HepG2 (cell line): ENCODE measurements around the gene KCNMA1. TPM values are rescaled to one million over a fixed set of nuclear protein-coding genes. Genes with fewer than 3 reads are reported as not detected.

Experiments
- ATAC-seq: fragments of 200-7000 bp; cut with Tn5 transposase; 3 replicates; pipeline ENCODE4 v1.9.1; 2020; ENCODE audit warnings: mild to moderate bottlenecking, moderate library complexity
- BruUV-seq: library from RNA; stranded (reverse); fragments of 400-500 nt; replicated peaks from 2 replicates; lab custom pipeline; 2021; lab: Mats Ljungman, UMichigan
- CTCF ChIA-PET: fragments of 300-600 bp; formaldehyde crosslinking; extraction: SDS; loops from one replicate; lab custom pipeline; 2021; ENCODE audit warnings: low total read pairs, inconsistent platforms, low intra/inter-chr PET ratio; lab: Yijun Ruan, JAX
- POLR2A ChIA-PET: fragments of 350-600 bp; sonication (Branson Sonifier 250); formaldehyde crosslinking; loops from one replicate; lab custom pipeline; 2020; ENCODE audit warnings: antibody characterized with exemption, inconsistent platforms; lab: Yijun Ruan, JAX
- DNase-seq: peaks from one replicate; pipeline ENCODE4 v3.0.0-alpha.2; 2015; ENCODE audit warnings: low spot score
- FAIRE-seq: peaks from 3 replicates; lab custom pipeline; 2011; peaks lifted over from hg19 to GRCh38; lab: Jason Lieb, UNC
- H2AFZ ChIP-seq: one replicate; pipeline ENCODE4 v1.6.1; 2011; ENCODE audit warnings: low read length, inconsistent platforms
- H3K27ac ChIP-seq: fragments of 300-600 bp; 3 replicates; pipeline ENCODE4 v1.8.0; 2011; ENCODE audit warnings: mixed run types, mild to moderate bottlenecking, mixed read lengths, low read length, inconsistent platforms; ENCODE audit not compliant: insufficient read depth; ENCODE audit errors: extremely low read length
- H3K27me3 ChIP-seq, 2 experiments: fragments of 200-600 bp in 1 of 2; 2 replicates in 1 of 2; 3 replicates in 1 of 2; pipeline versions ENCODE4 v1.6.0 to v1.8.0; 2011; ENCODE audit warnings: low read length in 2 of 2, mild to moderate bottlenecking in 2 of 2, moderate library complexity in 2 of 2, inconsistent platforms in 1 of 2; ENCODE audit not compliant: insufficient read depth in 2 of 2, control insufficient read depth in 1 of 2
- H3K36me3 ChIP-seq, 2 experiments: fragments of 200-600 bp in 1 of 2; replicated peaks in 1 of 2; 2 replicates in 1 of 2; 3 replicates in 1 of 2; pipeline versions ENCODE4 v1.5.1 to v1.8.0; 2011; ENCODE audit warnings: low read length in 2 of 2, inconsistent platforms in 1 of 2; ENCODE audit not compliant: insufficient read depth in 2 of 2, control insufficient read depth in 1 of 2
- H3K4me1 ChIP-seq: 2 replicates; pipeline ENCODE4 v1.5.1; 2012; ENCODE audit warnings: low read length, inconsistent platforms; ENCODE audit not compliant: insufficient read depth
- H3K4me2 ChIP-seq: 2 replicates; pipeline ENCODE4 v1.6.0; 2011; ENCODE audit warnings: low read depth, low read length, inconsistent platforms
- H3K4me3 ChIP-seq, 3 experiments: fragments of 200-600 bp in 1 of 3; sonication (generic), shearing (Covaris generic) in 1 of 3; replicated peaks in 1 of 3; 2 replicates each; pipeline ENCODE4 v1.5.1; 2011 to 2016; ENCODE audit warnings: low read length in 3 of 3, inconsistent platforms in 2 of 3, low read depth in 2 of 3, mild to moderate bottlenecking in 2 of 3, control low read depth in 1 of 3, mixed read lengths in 1 of 3; ENCODE audit not compliant: insufficient read depth in 1 of 3
- H3K79me2 ChIP-seq: one replicate; pipeline ENCODE4 v1.6.1; 2011; ENCODE audit warnings: low read length, inconsistent platforms; ENCODE audit not compliant: insufficient read depth
- H3K9ac ChIP-seq: 2 replicates; pipeline ENCODE4 v1.6.0; 2011; ENCODE audit warnings: mild to moderate bottlenecking, low read depth, low read length, inconsistent platforms; ENCODE audit not compliant: insufficient read depth
- H3K9me3 ChIP-seq: 2 replicates; pipeline ENCODE4 v1.5.1; 2012; ENCODE audit warnings: mild to moderate bottlenecking, low read length
- H4K20me1 ChIP-seq: 2 replicates; pipeline ENCODE4 v1.6.0; 2011; ENCODE audit warnings: inconsistent platforms, mild to moderate bottlenecking, low read length, moderate library complexity; ENCODE audit not compliant: insufficient read depth
- MAFF ChIP-seq: IDR thresholded peaks from 2 replicates; pipeline ENCODE4 v1.6.1; 2011; ENCODE audit warnings: low read depth, low read length, improper control_type of control experiment
- MAFK ChIP-seq, 2 experiments: IDR thresholded peaks in 1 of 2; conservative IDR thresholded peaks in 1 of 2; 2 replicates each; pipeline ENCODE4 v1.6.1; 2011; ENCODE audit warnings: improper control_type of control experiment in 2 of 2, low read length in 2 of 2
- ZNF747 ChIP-seq: sonication (generic); formaldehyde crosslinking; IDR thresholded peaks from 2 replicates; pipeline ENCODE4 v1.8.1; 2023; ENCODE audit warnings: missing genetic modification reagents, mild to moderate bottlenecking, borderline replicate concordance
- WGBS: methylation state at CpG from one replicate; pipeline ENCODE4 v1.1.6; 2017; ENCODE audit warnings: low lambda C conversion rate; 5-methylcytosine and 5-hydroxymethylcytosine counted together
- in situ Hi-C: cut with HindIII; loops from 2 replicates; pipeline ENCODE4 v1.10.0; 2017; ENCODE audit warnings: low pct_unique_long_range_greater_than_20kb; ENCODE audit not compliant: extremely low pct_ligation_motif_present
- intact Hi-C: fragments of 100-400 bp; cut with micrococcal nuclease; formaldehyde crosslinking; loops from one replicate; pipeline ENCODE4 v1.10.0; 2022; ENCODE audit not compliant: unreplicated experiment
- polyA plus RNA-seq, 8 experiments: library from polyadenylated mRNA; depleted of rRNA in 3 of 8; stranded (reverse) in 7 of 8; unstranded in 1 of 8; fragments of >200 nt; fragmentation: Illumina TruSeq in 4 of 8; extraction: Trizol in 4 of 8; gene quantifications; 2 replicates each; pipeline versions ENCODE4 v1.2.1 to v1.2.3, GENCODE V29; 2011 to 2016; ENCODE audit warnings: low read depth in 4 of 8, missing spikeins in 1 of 8, mixed read lengths in 1 of 8; ENCODE audit not compliant: insufficient read depth in 1 of 8
- total RNA-seq, 5 experiments: library from RNA; depleted of rRNA; stranded (reverse); fragments of >200 nt; fragmentation: Illumina TruSeq; extraction: Trizol; gene quantifications; 2 replicates each; pipeline ENCODE4 v1.2.3, GENCODE V29; 2016; ENCODE audit warnings: low read depth in 1 of 5
- TF ChIP-seq, protein P1 (sequence below): IDR thresholded peaks from 2 replicates; pipeline ENCODE4 v1.6.1; 2018; ENCODE audit warnings: missing genetic modification reagents

Gene KCNMA1
- total and polyA plus RNA-seq, 2 of the 13 experiments (the other 11 are each of a cell fraction or from before 2014, with no cell fraction given), result 0.02 TPM; not detected in 1

DNA sequence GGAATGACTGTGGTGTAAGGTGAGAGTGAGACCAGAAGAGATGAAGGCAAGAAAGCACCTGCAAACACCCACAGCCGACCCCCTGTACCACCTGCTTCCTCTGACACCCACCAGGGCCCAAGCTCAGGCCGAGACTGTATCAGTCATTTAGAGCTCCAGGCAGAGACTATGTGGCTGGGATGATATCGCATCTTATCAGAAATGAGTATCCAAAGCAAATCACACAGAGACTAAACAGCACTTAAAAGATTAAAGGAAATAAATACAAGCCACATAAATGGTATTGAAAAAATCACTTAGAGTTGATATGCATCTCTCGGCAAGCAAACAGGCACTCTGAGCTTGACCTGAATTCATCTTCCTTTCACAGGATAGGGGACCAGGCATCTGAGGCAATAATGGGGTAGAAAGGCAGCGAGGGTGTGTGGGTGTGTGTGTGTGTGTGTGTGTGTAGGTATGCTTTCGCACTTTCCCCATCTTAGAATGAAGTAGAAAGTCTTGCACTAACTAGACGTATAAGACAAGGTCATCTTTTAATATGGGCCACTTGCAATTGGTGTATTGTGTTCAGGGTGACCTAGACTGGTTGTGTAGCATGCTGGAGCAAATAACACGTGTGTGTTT lies 665.9 kb downstream of the KCNMA1 start (continued):
- TF ChIP-seq, protein P1, sequence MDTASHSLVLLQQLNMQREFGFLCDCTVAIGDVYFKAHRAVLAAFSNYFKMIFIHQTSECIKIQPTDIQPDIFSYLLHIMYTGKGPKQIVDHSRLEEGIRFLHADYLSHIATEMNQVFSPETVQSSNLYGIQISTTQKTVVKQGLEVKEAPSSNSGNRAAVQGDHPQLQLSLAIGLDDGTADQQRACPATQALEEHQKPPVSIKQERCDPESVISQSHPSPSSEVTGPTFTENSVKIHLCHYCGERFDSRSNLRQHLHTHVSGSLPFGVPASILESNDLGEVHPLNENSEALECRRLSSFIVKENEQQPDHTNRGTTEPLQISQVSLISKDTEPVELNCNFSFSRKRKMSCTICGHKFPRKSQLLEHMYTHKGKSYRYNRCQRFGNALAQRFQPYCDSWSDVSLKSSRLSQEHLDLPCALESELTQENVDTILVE (CRISPR knock-in tag), result no peak

DNA sequence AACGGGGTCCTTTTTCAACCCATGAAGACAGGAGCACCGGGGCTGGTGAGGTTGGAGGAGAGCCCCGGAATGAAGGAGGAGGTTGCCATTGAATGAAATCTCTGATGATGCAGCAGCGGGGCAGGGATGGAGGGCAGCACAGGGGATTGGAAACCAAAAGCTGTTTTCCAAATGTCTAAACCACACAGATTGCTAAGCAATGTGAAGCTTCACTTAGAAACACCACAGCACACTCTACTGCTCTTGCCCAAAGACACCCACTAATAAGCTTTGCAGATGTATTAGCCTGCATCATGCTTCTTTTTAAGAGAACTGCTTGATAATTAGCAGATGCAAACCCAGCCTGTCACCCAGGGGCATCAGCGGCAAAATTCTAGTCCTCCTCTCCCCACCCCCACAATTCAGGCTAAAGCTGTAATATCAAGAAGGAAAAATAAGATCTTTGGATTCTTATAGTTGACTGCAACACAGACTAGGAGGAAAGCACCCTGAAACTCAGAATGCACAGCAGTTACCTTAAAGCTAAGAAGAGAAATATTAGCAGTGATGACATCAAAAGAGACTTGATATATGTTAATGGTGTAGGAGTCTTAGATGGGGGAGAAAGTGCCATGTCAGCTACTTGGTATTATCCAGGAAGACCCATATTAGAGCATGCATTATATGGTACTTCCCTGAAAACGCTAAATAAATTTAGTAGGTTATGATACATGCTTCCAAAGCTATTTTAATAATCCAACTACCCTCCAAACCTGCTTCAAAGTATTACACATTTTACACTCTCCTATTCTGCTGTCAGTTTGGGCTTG lies 666.7 kb downstream of the KCNMA1 start:
- no peaks in the 10 kb centered on the region for H3K36me3 ChIP-seq
- no peak overlapping the region for H2AFZ ChIP-seq
- H3K4me1 ChIP-seq, result no peaks in the 10 kb centered on the region
- no TSS peak for BruUV-seq
- ATAC-seq, result no peak
- H4K20me1 ChIP-seq, result no peaks in the 10 kb centered on the region
- H3K27me3 ChIP-seq, result peaks cover 4 to 49% of the 10 kb centered on the region in 2 experiments
- H3K79me2 ChIP-seq, result no peaks in the 10 kb centered on the region
- TF ChIP-seq ZNF747 (CRISPR knock-in tag), result no peak
- peak; percentile 66 for TF ChIP-seq MAFF
- peak; percentile 63 to 82 for TF ChIP-seq MAFK (conservative IDR thresholded peaks at IDR 0.05 in 1 of 2, IDR thresholded peaks at IDR 0.05 in 1 of 2; ENCODE audit: low read length in 2 of 2)
- H3K27ac ChIP-seq, result no peak overlapping the region
- in situ Hi-C loops, result no loop called here
- intact Hi-C loops, result no loop called here
- no peaks in the 10 kb centered on the region for H3K9me3 ChIP-seq
- H3K4me2 ChIP-seq, result no peak overlapping the region
- H3K4me3 ChIP-seq, result no peak overlapping the region
- ChIA-PET CTCF (no interaction called here), POLR2A (no interaction called here)
- 11% methylated on average over 6 of the region's 6 CpGs for WGBS
- no peak overlapping the region for H3K9ac ChIP-seq
- DNase-seq, result no peak
- no peak for FAIRE-seq
